WERI-Rb-1 (cell line): ENCODE results near the gene DHX35.
A peak's percentile ranks its signal among the peaks of the same experiment; 100 is the strongest.

Experiments
- DNase-seq: peaks from one replicate; pipeline ENCODE4 v3.0.0-alpha.2; 2020
- H3K27ac ChIP-seq: fragments of 250-450 bp; sonication (Bioruptor Pico); 2 replicates; pipeline ENCODE4 v1.5.1; 2020; ENCODE audit warnings: mild to moderate bottlenecking, moderate library complexity
- H3K27me3 ChIP-seq: fragments of 250-450 bp; sonication (Bioruptor Pico); 2 replicates; pipeline ENCODE4 v1.5.1; 2021; ENCODE audit warnings: mild to moderate bottlenecking, low read depth, moderate library complexity; ENCODE audit not compliant: insufficient read depth, severe bottlenecking
- H3K36me3 ChIP-seq: fragments of 250-450 bp; sonication (Bioruptor Pico); 2 replicates; pipeline ENCODE4 v1.5.1; 2020; ENCODE audit warnings: mild to moderate bottlenecking, moderate library complexity
- H3K4me3 ChIP-seq: 2 replicates; pipeline ENCODE4 v1.5.1; 2011; ENCODE audit warnings: low read depth, mild to moderate bottlenecking, control low read depth, low read length
- H3K9me3 ChIP-seq: fragments of 250-450 bp; sonication (Bioruptor Pico); 2 replicates; pipeline ENCODE4 v1.5.1; 2021; ENCODE audit warnings: mild to moderate bottlenecking, moderate library complexity; ENCODE audit not compliant: severe bottlenecking
- TF ChIP-seq, protein P1 (sequence below): IDR thresholded peaks from 2 replicates; pipeline ENCODE4 v1.5.1; 2011; ENCODE audit warnings: low read depth, mild to moderate bottlenecking, control low read depth, inconsistent platforms, low read length

DHX35 gene, protein sequence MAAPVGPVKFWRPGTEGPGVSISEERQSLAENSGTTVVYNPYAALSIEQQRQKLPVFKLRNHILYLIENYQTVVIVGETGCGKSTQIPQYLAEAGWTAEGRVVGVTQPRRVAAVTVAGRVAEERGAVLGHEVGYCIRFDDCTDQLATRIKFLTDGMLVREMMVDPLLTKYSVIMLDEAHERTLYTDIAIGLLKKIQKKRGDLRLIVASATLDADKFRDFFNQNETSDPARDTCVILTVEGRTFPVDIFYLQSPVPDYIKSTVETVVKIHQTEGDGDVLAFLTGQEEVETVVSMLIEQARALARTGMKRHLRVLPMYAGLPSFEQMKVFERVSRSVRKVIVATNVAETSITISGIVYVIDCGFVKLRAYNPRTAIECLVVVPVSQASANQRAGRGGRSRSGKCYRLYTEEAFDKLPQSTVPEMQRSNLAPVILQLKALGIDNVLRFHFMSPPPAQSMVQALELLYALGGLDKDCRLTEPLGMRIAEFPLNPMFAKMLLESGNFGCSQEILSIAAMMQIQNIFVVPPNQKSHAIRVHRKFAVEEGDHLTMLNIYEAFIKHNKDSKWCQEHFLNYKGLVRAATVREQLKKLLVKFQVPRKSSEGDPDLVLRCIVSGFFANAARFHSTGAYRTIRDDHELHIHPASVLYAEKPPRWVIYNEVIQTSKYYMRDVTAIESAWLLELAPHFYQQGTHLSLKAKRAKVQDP

GRCh38 chr20:38962044-38962927, at the start of gene DHX35:
DHX35 (plus strand) TSS chr20:38962344; CDS start chr20:38962368, 24 bp downstream.
- peak; percentile 97 for DNase-seq
- TF ChIP-seq, protein P1, sequence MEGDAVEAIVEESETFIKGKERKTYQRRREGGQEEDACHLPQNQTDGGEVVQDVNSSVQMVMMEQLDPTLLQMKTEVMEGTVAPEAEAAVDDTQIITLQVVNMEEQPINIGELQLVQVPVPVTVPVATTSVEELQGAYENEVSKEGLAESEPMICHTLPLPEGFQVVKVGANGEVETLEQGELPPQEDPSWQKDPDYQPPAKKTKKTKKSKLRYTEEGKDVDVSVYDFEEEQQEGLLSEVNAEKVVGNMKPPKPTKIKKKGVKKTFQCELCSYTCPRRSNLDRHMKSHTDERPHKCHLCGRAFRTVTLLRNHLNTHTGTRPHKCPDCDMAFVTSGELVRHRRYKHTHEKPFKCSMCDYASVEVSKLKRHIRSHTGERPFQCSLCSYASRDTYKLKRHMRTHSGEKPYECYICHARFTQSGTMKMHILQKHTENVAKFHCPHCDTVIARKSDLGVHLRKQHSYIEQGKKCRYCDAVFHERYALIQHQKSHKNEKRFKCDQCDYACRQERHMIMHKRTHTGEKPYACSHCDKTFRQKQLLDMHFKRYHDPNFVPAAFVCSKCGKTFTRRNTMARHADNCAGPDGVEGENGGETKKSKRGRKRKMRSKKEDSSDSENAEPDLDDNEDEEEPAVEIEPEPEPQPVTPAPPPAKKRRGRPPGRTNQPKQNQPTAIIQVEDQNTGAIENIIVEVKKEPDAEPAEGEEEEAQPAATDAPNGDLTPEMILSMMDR = peak; percentile 61
- Histone ChIP-seq H3K4me3 (peak within 1 kb of the TSS; percentile 94), H3K27me3 (no peaks in the 10 kb centered on the region), H3K9me3 (peaks cover 3% of the 10 kb centered on the region), H3K27ac (peak within 1 kb of the TSS; percentile 90), H3K36me3 (no peaks in the 10 kb centered on the region; the same call in 1 of the 2 replicates)

- no peak overlapping the region for H3K4me3 ChIP-seq
- H3K27me3 ChIP-seq = no peaks in the 10 kb centered on the region
- no peak for DNase-seq
- no peak overlapping the region for H3K27ac ChIP-seq
- H3K36me3 ChIP-seq = no peaks in the 10 kb centered on the region
- TF ChIP-seq, protein P1 = no peak
- no peaks in the 10 kb centered on the region for H3K9me3 ChIP-seq
Measured at GRCh38 chr20:38915355-38915754, 46.8 kb upstream of the DHX35 start.

DNA sequence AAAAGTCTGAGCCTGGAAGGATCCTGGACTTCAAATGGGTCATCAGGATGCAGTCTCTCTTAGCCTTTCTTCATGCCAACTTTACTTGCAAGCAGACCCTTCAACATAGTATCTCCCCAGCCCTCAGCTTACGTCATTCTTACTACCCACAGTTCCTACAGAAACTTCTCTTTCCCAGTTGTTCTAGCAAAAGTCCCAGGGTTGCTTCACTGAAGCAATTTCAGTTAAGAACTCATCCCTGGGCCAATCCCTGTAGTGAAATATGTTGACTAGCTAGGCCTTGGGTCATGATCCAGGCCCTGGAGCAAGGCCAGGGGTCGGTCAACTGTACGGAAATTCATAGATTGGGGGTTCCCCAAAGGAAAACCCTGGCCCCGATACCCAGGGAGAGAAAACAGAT, 44.5 kb upstream of the DHX35 start:
- no peaks in the 10 kb centered on the region for H3K9me3 ChIP-seq
- no peak overlapping the region for H3K4me3 ChIP-seq
- no peaks in the 10 kb centered on the region for H3K27me3 ChIP-seq
- H3K27ac ChIP-seq = no peak overlapping the region
- no peak for DNase-seq
- TF ChIP-seq, protein P1 = no peak
- no peaks in the 10 kb centered on the region for H3K36me3 ChIP-seq

GRCh38 chr20:38918172-38918571, 44.0 kb upstream of the DHX35 start:
- no peak for DNase-seq
- no peak overlapping the region for H3K4me3 ChIP-seq
- no peak overlapping the region for H3K27ac ChIP-seq
- H3K9me3 ChIP-seq = no peaks in the 10 kb centered on the region
- H3K36me3 ChIP-seq = no peaks in the 10 kb centered on the region
- no peaks in the 10 kb centered on the region for H3K27me3 ChIP-seq
- TF ChIP-seq, protein P1 = no peak

DNA sequence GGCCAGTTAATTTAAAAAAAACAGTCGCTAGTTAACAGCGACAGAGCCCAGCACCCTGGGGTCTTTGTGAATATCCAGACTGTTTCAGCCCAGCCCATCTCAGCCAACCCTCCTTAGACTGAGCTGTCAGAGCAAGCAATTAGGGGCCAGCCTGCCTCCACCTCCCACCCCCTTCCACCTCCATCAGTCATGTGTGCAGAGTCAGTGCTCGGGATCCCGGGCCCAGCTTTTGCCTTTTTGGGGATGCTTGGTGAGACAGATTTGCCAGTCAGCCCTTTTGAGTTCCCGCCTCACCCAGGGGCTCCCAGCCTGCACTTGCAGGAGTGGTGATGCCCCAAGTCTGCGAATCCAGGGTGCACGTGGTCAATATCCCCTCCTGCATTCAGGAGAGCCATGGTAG, 42.5 kb upstream of the DHX35 start:
- Histone ChIP-seq H3K9me3 (no peaks in the 10 kb centered on the region), H3K36me3 (no peaks in the 10 kb centered on the region)
- TF ChIP-seq, protein P1 = no peak

More for the DNA sequence above, 42.5 kb upstream of the DHX35 start:
- no peak overlapping the region for H3K4me3 ChIP-seq
- H3K27ac ChIP-seq = no peak overlapping the region
- no peaks in the 10 kb centered on the region for H3K27me3 ChIP-seq
- no peak for DNase-seq
